Osteocyte (in vitro differentiated cells): ENCODE measurements around the gene ZFP28. TPM values are rescaled to one million over a fixed set of nuclear protein-coding genes. Genes with fewer than 3 reads are reported as not detected.
A peak's percentile ranks its signal among the peaks of the same experiment; 100 is the strongest.

Experiments used
- DNase-seq: peaks from one replicate; pipeline ENCODE4 v3.0.0; 2021; ENCODE audit warnings: mixed read lengths; ENCODE audit not compliant: unreplicated experiment; ENCODE audit errors: extremely low spot score
- H3K27ac Mint-ChIP-seq: one replicate; pipeline ENCODE4 v1.8.0; 2021; ENCODE audit warnings: mild to moderate bottlenecking, mixed read lengths; ENCODE audit not compliant: unreplicated experiment
- H3K27me3 Mint-ChIP-seq: one replicate; pipeline ENCODE4 v1.8.0; 2021; ENCODE audit warnings: mixed read lengths; ENCODE audit not compliant: unreplicated experiment
- H3K36me3 Mint-ChIP-seq: one replicate; pipeline ENCODE4 v1.8.0; 2021; ENCODE audit warnings: mixed read lengths; ENCODE audit not compliant: unreplicated experiment
- H3K4me1 Mint-ChIP-seq: one replicate; pipeline ENCODE4 v1.8.0; 2021; ENCODE audit warnings: mixed read lengths; ENCODE audit not compliant: unreplicated experiment
- H3K4me3 Mint-ChIP-seq: one replicate; pipeline ENCODE4 v1.8.0; 2021; ENCODE audit warnings: mild to moderate bottlenecking, moderate library complexity, mixed read lengths; ENCODE audit not compliant: unreplicated experiment
- H3K9me3 Mint-ChIP-seq: one replicate; pipeline ENCODE4 v1.8.0; 2021; ENCODE audit warnings: mixed read lengths; ENCODE audit not compliant: unreplicated experiment
- CTCF ChIP-seq: fragments of 200-600 bp; sonication (generic); IDR thresholded peaks from 2 replicates; pipeline ENCODE4 v1.5.0; 2021; ENCODE audit warnings: antibody characterized with exemption, mild to moderate bottlenecking, moderate library complexity
- total RNA-seq: library from RNA; stranded (reverse); gene quantifications from 2 replicates; pipeline ENCODE4 v1.2.1, GENCODE V29; 2021

Gene ZFP28
- total RNA-seq, 1 donor from 2014 or later, result 7.8 TPM

- DNase-seq, result no peak
- no peaks in the 10 kb centered on the region for H3K4me1 Mint-ChIP-seq
- peaks cover 83% of the 10 kb centered on the region for H3K36me3 Mint-ChIP-seq
- H3K4me3 Mint-ChIP-seq, result no peak overlapping the region
- peaks cover 55% of the 10 kb centered on the region for H3K9me3 Mint-ChIP-seq
- no peaks in the 10 kb centered on the region for H3K27me3 Mint-ChIP-seq
- H3K27ac Mint-ChIP-seq, result no peak overlapping the region
- TF ChIP-seq CTCF, result no peak
These were observed 35.2 kb downstream of the ZFP28 start for GRCh38 chr19:56573914-56574313.

- Mint-ChIP-seq H3K27me3 (no peaks in the 10 kb centered on the region), H3K36me3 (peaks cover 65% of the 10 kb centered on the region), H3K4me3 (no peak overlapping the region), H3K9me3 (peaks cover 56% of the 10 kb centered on the region), H3K27ac (no peak overlapping the region), H3K4me1 (no peaks in the 10 kb centered on the region)
- TF ChIP-seq CTCF, result no peak
- DNase-seq, result no peak
These were observed 39.2 kb downstream of the ZFP28 start for GRCh38 chr19:56577719-56578602.

GRCh38 chr19:56594446-56594782 lies 55.7 kb downstream of the ZFP28 start:
- Mint-ChIP-seq H3K4me1 (peaks cover 13% of the 10 kb centered on the region), H3K27me3 (no peaks in the 10 kb centered on the region), H3K9me3 (peaks cover 43% of the 10 kb centered on the region), H3K27ac (no peak overlapping the region), H3K4me3 (peak overlapping the region; percentile 89), H3K36me3 (peaks cover 20% of the 10 kb centered on the region)
- no peak for TF ChIP-seq CTCF
- DNase-seq, result no peak

- DNase-seq, result peak; percentile 97
- Mint-ChIP-seq H3K27me3 (no peaks in the 10 kb centered on the region), H3K9me3 (peaks cover 43% of the 10 kb centered on the region), H3K4me1 (peaks cover 13% of the 10 kb centered on the region), H3K4me3 (peak within 1 kb of the TSS; percentile 89), H3K27ac (peak within 1 kb of the TSS; percentile 85), H3K36me3 (peaks cover 22% of the 10 kb centered on the region)
- TF ChIP-seq CTCF, result no peak
These were observed 56.2 kb downstream of the ZFP28 start, which contains the start of gene ZNF71 for GRCh38 chr19:56594783-56595547. Gene ZNF71, plus strand, starts transcription at chr19:56595302. Its CDS starts 6,257 bp downstream, at chr19:56601559.

- no peak for DNase-seq
- peak overlapping the region; percentile 85 for H3K27ac Mint-ChIP-seq
- H3K4me3 Mint-ChIP-seq, result peak overlapping the region; percentile 89
- peaks cover 13% of the 10 kb centered on the region for H3K4me1 Mint-ChIP-seq
- H3K27me3 Mint-ChIP-seq, result no peaks in the 10 kb centered on the region
- H3K36me3 Mint-ChIP-seq, result peaks cover 24% of the 10 kb centered on the region
- no peak for TF ChIP-seq CTCF
- H3K9me3 Mint-ChIP-seq, result peaks cover 41% of the 10 kb centered on the region
These were observed 56.8 kb downstream of the ZFP28 start for GRCh38 chr19:56595548-56595899.
